ENCODE measurements around the gene IFT122. TPM values are rescaled to one million over a fixed set of nuclear protein-coding genes. Genes with fewer than 3 reads are reported as not detected.
"Not testable (repeated sequence)": the region's sequence is repeated elsewhere in the genome, so short reads cannot be mapped to it uniquely, and the experiment has no call there.

The IFT122 gene
- total RNA-seq, 1 donor from 2014 or later: 37.9 TPM

DNA sequence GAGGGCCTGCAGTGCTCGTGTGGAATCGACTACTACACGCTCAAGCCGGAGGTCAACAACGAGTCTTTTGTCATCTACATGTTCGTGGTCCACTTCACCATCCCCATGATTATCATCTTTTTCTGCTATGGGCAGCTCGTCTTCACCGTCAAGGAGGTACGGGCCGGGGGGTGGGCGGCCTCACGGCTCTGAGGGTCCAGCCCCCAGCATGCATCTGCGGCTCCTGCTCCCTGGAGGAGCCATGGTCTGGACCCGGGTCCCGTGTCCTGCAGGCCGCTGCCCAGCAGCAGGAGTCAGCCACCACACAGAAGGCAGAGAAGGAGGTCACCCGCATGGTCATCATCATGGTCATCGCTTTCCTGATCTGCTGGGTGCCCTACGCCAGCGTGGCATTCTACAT is 92.2 kb downstream of the IFT122 start:
- no peak for DNase-seq (ENCODE audit: low read depth in 2 of 2)

GRCh38 chr3:129533406-129533805 is 93.4 kb downstream of the IFT122 start:
- DNase-seq (ENCODE audit: low read depth in 2 of 2): no peak

DNA sequence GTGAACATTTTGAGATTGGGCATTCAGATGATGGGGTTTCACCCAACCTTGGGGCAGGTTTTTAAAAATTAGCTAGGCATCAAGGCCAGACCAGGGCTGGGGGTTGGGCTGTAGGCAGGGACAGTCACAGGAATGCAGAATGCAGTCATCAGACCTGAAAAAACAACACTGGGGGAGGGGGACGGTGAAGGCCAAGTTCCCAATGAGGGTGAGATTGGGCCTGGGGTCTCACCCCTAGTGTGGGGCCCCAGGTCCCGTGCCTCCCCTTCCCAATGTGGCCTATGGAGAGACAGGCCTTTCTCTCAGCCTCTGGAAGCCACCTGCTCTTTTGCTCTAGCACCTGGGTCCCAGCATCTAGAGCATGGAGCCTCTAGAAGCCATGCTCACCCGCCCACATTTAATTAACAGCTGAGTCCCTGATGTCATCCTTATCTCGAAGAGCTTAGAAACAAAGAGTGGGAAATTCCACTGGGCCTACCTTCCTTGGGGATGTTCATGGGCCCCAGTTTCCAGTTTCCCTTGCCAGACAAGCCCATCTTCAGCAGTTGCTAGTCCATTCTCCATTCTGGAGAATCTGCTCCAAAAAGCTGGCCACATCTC is 94.5 kb downstream of the IFT122 start:
- no peak for DNase-seq (ENCODE audit: low read depth in 2 of 2)

GRCh38 chr3:129535075-129535474 is 95.1 kb downstream of the IFT122 start:
- no peak for DNase-seq (ENCODE audit: low read depth in 2 of 2)

- no peak for DNase-seq (ENCODE audit: low read depth in 2 of 2)
Measured at GRCh38 chr3:129536374-129536667, 96.3 kb downstream of the IFT122 start.

DNA sequence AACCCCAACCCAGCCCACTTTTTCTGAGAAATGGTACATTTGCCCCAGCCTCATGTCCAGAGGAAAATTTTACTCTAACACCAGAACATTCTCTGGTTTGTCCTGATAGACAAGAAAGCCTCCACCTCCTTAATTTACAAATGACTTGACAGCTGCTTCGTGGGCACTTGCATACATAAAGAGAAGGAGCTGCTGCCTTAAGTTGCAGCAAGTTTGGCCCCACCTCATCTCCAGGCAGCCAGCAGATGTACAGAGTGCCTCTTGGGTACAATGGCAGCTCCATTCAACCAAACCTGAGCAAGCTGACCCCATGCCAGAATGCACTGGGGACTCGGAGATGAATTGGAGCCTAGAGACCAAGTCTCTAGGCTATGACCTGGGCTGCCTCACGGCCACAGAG is 96.8 kb downstream of the IFT122 start:
- DNase-seq (ENCODE audit: low read depth in 2 of 2): no peak

DNA sequence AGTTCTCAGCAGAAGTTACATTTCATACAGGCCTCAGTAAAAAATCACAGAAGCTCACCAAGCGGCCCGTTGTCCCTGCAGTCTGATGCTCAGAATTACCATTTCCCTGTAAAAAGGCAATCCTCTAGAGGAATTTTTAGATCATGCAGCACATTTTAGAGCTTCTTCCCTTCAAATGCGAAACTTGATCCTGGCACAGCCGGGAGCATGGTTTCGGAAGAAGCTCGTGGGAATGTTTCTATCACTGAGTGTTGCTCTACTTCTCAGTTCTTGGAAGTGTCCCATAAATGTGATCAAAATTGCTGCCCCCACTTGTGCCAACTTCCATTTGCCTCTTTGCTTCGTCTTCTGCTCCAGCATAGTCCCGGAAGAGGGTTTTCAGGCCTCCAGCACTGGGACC is 99.2 kb downstream of the IFT122 start:
- no peak for DNase-seq (ENCODE audit: low read depth in 2 of 2)

DNA sequence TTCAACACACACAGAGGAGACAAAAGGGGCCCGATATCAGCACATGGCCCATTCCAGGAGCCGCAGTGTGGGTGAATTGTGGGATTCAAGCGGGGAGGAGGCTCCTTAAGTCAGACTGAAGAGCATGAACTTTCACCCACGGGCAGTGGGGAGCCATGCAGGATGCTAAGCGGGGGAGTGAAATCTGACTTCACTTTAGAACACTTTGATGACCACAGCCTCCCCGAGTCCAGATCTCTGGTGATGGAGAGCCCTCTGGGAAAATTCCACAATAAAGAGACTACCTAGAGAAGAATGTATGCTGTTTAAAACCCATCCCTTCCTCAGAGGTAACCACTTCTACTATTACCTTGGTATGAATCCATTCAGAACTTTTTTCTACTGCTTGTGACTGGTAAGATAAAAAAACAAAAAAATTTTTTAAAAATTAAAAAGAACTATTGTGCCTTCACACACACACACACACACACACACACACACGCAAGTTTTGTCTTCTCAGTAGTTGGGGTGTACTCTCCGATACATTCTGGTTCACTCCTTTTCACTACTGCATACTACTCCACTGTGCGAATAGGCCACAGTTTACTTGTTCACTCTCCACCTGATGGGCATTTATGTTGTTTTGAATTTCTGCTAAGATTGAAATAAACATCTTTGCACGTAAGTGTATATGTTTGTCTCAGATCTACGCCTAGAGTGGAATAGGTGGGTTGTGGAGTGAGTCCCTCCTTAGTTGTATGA is 100.9 kb downstream of the IFT122 start:
- no peak for DNase-seq (ENCODE audit: low read depth in 2 of 2)

- no peak for DNase-seq (ENCODE audit: low read depth in 2 of 2)
Measured at GRCh38 chr3:129542747-129543146, 102.7 kb downstream of the IFT122 start.

GRCh38 chr3:129543156-129543790 is 103.2 kb downstream of the IFT122 start, which contains the start of gene H1-8:
TSS of gene H1-8 (plus strand) at chr3:129543175. CDS start at chr3:129543219, 44 bp downstream.
- no peak for DNase-seq (ENCODE audit: low read depth in 2 of 2)

GRCh38 chr3:129543999-129544398 is 104.0 kb downstream of the IFT122 start:
- DNase-seq (ENCODE audit: low read depth in 2 of 2): no peak

DNA sequence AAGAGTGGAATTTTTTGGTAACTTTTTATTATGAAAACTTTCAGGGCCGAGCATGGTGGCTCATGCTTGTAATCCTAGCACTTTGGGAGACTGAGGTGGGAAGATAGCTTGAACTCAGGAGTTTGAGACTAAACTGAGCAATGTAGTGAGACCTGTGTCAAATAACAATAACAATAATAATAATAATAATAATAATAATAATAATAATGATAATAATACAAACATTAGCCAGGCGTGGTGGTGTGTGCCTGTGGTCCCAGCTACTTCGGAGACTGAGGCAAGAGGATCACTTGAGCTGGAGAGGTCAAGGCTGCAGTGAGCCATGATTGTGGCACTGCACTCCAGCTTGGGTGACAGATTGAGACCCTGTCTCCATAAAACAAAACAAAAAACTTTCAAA is 105.9 kb downstream of the IFT122 start:
- DNase-seq (ENCODE audit: low read depth in 2 of 2): not testable (repeated sequence)

DNA sequence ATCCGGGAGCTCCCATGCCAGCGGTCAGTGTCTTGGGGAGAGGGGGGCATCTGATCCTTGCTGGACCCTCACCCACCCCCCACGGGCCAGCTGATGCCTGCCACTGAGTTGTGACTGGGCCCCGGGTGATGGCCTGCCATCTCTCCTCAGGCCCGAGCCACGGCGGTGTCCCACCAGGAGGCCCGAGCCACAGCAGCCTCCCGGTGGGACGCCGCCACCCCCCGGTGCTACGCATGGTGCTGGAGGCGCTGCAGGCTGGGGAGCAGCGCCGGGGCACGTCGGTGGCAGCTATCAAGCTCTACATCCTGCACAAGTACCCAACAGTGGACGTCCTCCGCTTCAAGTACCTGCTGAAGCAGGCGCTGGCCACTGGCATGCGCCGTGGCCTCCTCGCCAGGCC is 107.2 kb downstream of the IFT122 start:
- DNase-seq (ENCODE audit: low read depth in 2 of 2): no peak

DNA sequence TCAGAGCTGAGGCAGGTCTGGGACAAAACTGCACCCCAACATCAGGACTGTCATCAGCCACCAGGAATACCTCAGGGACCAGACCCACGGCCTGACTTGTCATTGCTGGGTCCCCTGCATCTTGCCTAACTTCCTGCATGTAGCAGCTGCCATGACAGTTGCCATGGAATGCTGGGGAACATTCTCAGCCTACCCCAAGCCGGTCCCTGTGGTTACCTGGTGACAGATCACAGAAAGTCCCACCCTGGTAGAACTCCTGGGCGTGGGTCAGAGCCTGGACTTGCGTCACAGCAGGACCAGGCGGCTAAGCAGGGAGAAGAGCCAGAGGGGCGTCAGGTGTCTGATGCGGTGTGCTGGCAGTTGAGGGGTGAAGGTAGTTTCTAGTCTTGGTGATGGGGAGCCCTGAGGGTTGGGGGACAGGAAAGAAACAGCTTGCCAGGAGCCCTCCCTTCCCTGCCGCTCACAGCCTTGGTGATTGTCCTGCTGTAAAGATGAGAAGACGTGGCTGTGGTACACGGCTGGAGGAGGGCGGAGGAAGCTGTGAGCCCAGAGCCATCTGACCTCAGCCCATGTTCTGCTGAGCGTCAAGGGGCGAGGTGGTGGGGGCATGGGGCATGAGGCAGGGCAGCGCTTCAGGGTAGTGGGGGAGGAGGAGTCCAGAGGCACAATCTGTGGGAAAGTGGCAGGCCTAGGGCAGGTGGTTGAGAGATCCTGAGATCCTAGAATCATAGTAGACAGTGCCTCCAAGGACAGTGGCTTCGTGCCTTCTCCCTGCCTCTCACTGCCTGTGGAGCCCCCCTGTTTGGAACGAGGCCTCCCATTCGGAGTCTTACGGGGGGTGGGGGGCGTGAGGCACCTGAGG is 108.3 kb downstream of the IFT122 start:
- DNase-seq (ENCODE audit: low read depth in 2 of 2): no peak

GRCh38 chr3:129549006-129549800 is 109.2 kb downstream of the IFT122 start:
- DNase-seq (ENCODE audit: low read depth in 2 of 2): peak in 1 of 2 donors; percentile 52

DNA sequence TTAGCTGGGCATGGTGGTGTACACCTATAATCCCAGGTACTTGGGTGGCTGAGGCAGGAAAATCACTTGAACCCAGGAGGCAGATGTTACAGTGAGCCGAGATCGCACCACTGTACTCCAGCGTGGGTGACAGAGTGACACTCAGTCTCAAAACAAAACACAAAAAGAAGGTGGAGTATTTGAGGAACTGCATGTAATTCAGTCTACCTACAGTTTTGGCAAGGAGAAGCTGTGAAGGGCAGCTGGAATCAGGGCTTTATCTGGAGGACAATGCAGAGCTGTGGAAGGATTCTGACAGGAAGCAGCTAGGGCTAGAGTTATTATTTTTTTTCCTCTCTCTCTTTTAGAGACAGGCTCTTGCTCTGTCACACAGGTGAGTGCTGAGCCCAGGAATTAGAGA is 109.8 kb downstream of the IFT122 start:
- DNase-seq (ENCODE audit: low read depth in 2 of 2): no peak

DNA sequence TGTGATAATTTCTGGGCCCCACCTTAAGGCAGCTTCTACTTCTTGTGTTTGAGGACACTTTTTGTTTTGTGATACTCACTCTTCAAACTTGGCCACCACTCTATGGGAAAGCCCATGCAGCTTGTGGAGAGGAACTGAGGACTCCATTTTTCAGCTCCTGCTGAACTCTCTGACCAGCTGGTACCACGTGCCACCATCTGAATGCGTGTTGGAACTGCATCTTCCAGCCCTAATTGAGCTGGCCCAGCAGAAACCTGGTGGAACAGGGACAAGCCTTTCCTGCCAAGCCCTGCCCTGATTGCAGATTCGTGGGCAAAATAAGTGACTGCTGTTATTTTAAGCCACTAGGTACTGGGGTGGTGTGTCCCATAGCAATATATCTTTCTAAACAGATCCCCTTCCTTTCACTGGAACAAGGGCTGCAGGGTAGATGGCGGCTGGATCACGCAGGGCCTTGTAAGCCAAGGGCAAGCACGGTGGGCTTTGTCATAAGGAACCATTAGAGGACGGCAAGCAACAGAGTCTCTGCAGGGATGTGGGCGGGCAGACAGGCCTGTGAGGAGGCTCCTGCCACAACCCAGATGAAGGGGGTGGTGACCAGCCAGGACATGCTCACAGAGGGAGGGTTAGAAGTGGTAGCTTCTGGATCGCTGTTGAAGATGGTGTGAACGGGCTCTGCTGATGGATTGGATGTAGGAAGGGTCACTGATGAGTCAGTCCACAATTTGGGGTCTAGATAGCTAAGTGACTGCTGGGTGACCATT is 112.4 kb downstream of the IFT122 start:
- DNase-seq (ENCODE audit: low read depth in 2 of 2): peak in 1 of 2 donors; percentile 60

GRCh38 chr3:129553171-129553570 is 113.1 kb downstream of the IFT122 start:
- no peak for DNase-seq (ENCODE audit: low read depth in 2 of 2)

- no peak for DNase-seq (ENCODE audit: low read depth in 2 of 2)
Measured at GRCh38 chr3:129553719-129554118, 113.7 kb downstream of the IFT122 start.

GRCh38 chr3:129554356-129555152 is 114.5 kb downstream of the IFT122 start:
- DNase-seq (ENCODE audit: low read depth in 2 of 2): no peak
